NCI-H460 (cell line): Measurements from ENCODE around the gene RBMS3. TPM values are rescaled to one million over a fixed set of nuclear protein-coding genes. Genes with fewer than 3 reads are reported as not detected.
"Not testable (repeated sequence)": the region's sequence is repeated elsewhere in the genome, so short reads cannot be mapped to it uniquely, and the experiment has no call there.

Source experiments
- DNase-seq: peaks from one replicate; pipeline ENCODE4 v3.0.0-alpha.2; 2016; ENCODE audit warnings: low read depth; ENCODE audit errors: extremely low read depth
- polyA plus RNA-seq: library from polyadenylated mRNA; depleted of rRNA; stranded (reverse); fragments of >200 nt; gene quantifications from 2 replicates; pipeline ENCODE4 v1.2.3, GENCODE V29; 2014; cell fraction: nucleus; rRNA removed
- total RNA-seq: library from RNA; depleted of rRNA; stranded (reverse); fragments of >200 nt; shearing (Covaris generic); gene quantifications from 2 replicates; pipeline ENCODE4 v1.2.3, GENCODE V29; 2014; rRNA removed

RBMS3 gene
- 25.8 and 29.6 TPM in 2 replicates for total RNA-seq
- 4.3 and 9.3 TPM in 2 replicates for polyA plus RNA-seq

- DNase-seq: peak; percentile 86
These were observed at the start of gene RBMS3 for GRCh38 chr3:29280404-29281093. RBMS3 (plus strand) TSS chr3:29281071.

- DNase-seq: not testable (repeated sequence)
These were observed 47.7 kb upstream of the RBMS3 start for GRCh38 chr3:29233126-29233525.

- DNase-seq: no peak
These were observed 44.6 kb upstream of the RBMS3 start for GRCh38 chr3:29236146-29236840.

GRCh38 chr3:29239376-29239775 is 41.5 kb upstream of the RBMS3 start:
- DNase-seq: no peak

GRCh38 chr3:29240248-29240647 is 40.6 kb upstream of the RBMS3 start:
- no peak for DNase-seq

GRCh38 chr3:29240887-29241286 is 40.0 kb upstream of the RBMS3 start:
- no peak for DNase-seq

GRCh38 chr3:29241855-29242254 is 39.0 kb upstream of the RBMS3 start:
- DNase-seq: no peak

- DNase-seq: no peak
These were observed 38.6 kb upstream of the RBMS3 start for GRCh38 chr3:29242296-29242695.

GRCh38 chr3:29245441-29245840 is 35.4 kb upstream of the RBMS3 start:
- DNase-seq: no peak

GRCh38 chr3:29247088-29247745 is 33.7 kb upstream of the RBMS3 start:
- DNase-seq: no peak

- DNase-seq: no peak
These were observed 31.0 kb upstream of the RBMS3 start for GRCh38 chr3:29249829-29250345.

GRCh38 chr3:29255854-29256696 is 24.8 kb upstream of the RBMS3 start:
- no peak for DNase-seq

- DNase-seq: no peak
These were observed 22.7 kb upstream of the RBMS3 start for GRCh38 chr3:29258161-29258560.

GRCh38 chr3:29261119-29261518 is 19.8 kb upstream of the RBMS3 start:
- DNase-seq: no peak

GRCh38 chr3:29263476-29263875 is 17.4 kb upstream of the RBMS3 start:
- DNase-seq: no peak

GRCh38 chr3:29265509-29266072 is 15.3 kb upstream of the RBMS3 start:
- no peak for DNase-seq

GRCh38 chr3:29267226-29267625 is 13.6 kb upstream of the RBMS3 start:
- no peak for DNase-seq

GRCh38 chr3:29268651-29269050 is 12.2 kb upstream of the RBMS3 start:
- DNase-seq: no peak

- DNase-seq: no peak
These were observed 10.1 kb upstream of the RBMS3 start for GRCh38 chr3:29270752-29271151.

- DNase-seq: no peak
These were observed 9.4 kb upstream of the RBMS3 start for GRCh38 chr3:29271475-29271874.
